HCT116 (cell line): ENCODE data around the gene ZNF790. TPM values are rescaled to one million over a fixed set of nuclear protein-coding genes. Genes with fewer than 3 reads are reported as not detected.

Source experiments
- ATAC-seq: fragments of 200-7000 bp; cut with Tn5 transposase; 2 replicates; pipeline ENCODE4 v1.9.1; 2020; ENCODE audit warnings: mild to moderate bottlenecking, moderate library complexity
- BruUV-seq: library from RNA; stranded (reverse); fragments of 400-500 nt; replicated peaks from 2 replicates; lab custom pipeline; 2021; lab: Mats Ljungman, UMichigan
- CTCF ChIA-PET: fragments of 300-600 bp; sonication (Branson Sonifier 250); formaldehyde crosslinking; loops from one replicate; lab custom pipeline; 2021; ENCODE audit warnings: antibody characterized with exemption; lab: Charles Lee
- POLR2A ChIA-PET: fragments of 300-600, 350-600 bp; sonication (Branson Sonifier 250); formaldehyde crosslinking; loops from one replicate; lab custom pipeline; 2021; ENCODE audit warnings: antibody characterized with exemption; lab: Charles Lee
- RAD21 ChIA-PET, 2 experiments: fragments of 300-600 bp; sonication (Branson Sonifier 250); formaldehyde crosslinking; loops; one replicate each; lab custom pipeline; 2023; ENCODE audit warnings: low total read pairs in 2 of 2; ENCODE audit not compliant: uncharacterized antibody in 2 of 2, unreplicated experiment in 2 of 2, low non-redundant PET in 1 of 2; lab: Charles Lee
- DNase-seq: peaks from one replicate; pipeline ENCODE4 v3.0.0-alpha.2; 2010; ENCODE audit warnings: low read depth, low spot score
- H2AFZ ChIP-seq: fragments of 200-600 bp; shearing (Covaris generic), sonication (generic); 2 replicates; pipeline ENCODE4 v1.6.1; 2017; ENCODE audit warnings: low read depth, mixed run types, mixed read lengths, antibody characterized with exemption, low read length; ENCODE audit not compliant: poor library complexity, severe bottlenecking
- H3K27ac ChIP-seq: 2 replicates; pipeline ENCODE4 v1.5.1; 2012; ENCODE audit warnings: low read depth, low read length
- H3K27me3 ChIP-seq: fragments of 200-600 bp; sonication (generic); 2 replicates; pipeline ENCODE4 v1.6.1; 2016; ENCODE audit warnings: mixed run types, low read length, mixed read lengths; ENCODE audit not compliant: insufficient read depth
- H3K36me3 ChIP-seq, 2 experiments: fragments of 200-500 bp in 1 of 2; fragments of 200-600 bp in 1 of 2; sonication (Bioruptor generic) in 1 of 2; sonication (generic) in 1 of 2; 2 replicates each; pipeline versions ENCODE4 v1.5.1 to v1.6.1; 2014 to 2016; ENCODE audit warnings: low read length in 2 of 2, inconsistent platforms in 1 of 2, mixed read lengths in 1 of 2, mixed run types in 1 of 2; ENCODE audit not compliant: insufficient read depth in 2 of 2, control insufficient read depth in 1 of 2
- H3K4me1 ChIP-seq, 2 experiments: fragments of 200-600 bp in 1 of 2; sonication (generic) in 1 of 2; 2 replicates each; pipeline versions ENCODE4 v1.5.1 to v1.6.1; 2012 to 2017; ENCODE audit warnings: low read length in 2 of 2, inconsistent platforms in 1 of 2, mild to moderate bottlenecking in 1 of 2, mixed read lengths in 1 of 2, mixed run types in 1 of 2, moderate library complexity in 1 of 2; ENCODE audit not compliant: insufficient read depth in 2 of 2, control insufficient read depth in 1 of 2
- H3K4me2 ChIP-seq: fragments of 200-600 bp; sonication (generic); 2 replicates; pipeline ENCODE4 v1.6.1; 2017; ENCODE audit warnings: mixed run types, low read length, mixed read lengths
- H3K4me3 ChIP-seq, 2 experiments: fragments of 200-600 bp in 1 of 2; sonication (generic) in 1 of 2; replicated peaks in 1 of 2; 2 replicates each; pipeline ENCODE4 v1.5.1; 2011 to 2016; ENCODE audit warnings: low read length in 2 of 2, control low read depth in 1 of 2, low read depth in 1 of 2, mild to moderate bottlenecking in 1 of 2, mixed read lengths in 1 of 2, mixed run types in 1 of 2
- H3K79me2 ChIP-seq: fragments of 200-600 bp; sonication (generic); 2 replicates; pipeline ENCODE4 v1.6.1; 2017; ENCODE audit warnings: mild to moderate bottlenecking, mixed run types, low read length, moderate library complexity, mixed read lengths; ENCODE audit not compliant: insufficient read depth
- H3K9ac ChIP-seq: fragments of 200-600 bp; sonication (generic); 2 replicates; pipeline ENCODE4 v1.6.1; 2016; ENCODE audit warnings: low read length, mixed read lengths
- H3K9me2 ChIP-seq: fragments of 200-600 bp; sonication (generic), shearing (Covaris generic); 2 replicates; pipeline ENCODE4 v1.6.1; 2017; ENCODE audit warnings: mixed run types, mild to moderate bottlenecking, moderate library complexity; ENCODE audit not compliant: insufficient read depth
- H3K9me3 ChIP-seq, 2 experiments: fragments of 200-500 bp in 1 of 2; fragments of 200-600 bp in 1 of 2; sonication (Bioruptor generic) in 1 of 2; sonication (generic) in 1 of 2; 2 replicates each; pipeline ENCODE4 v1.6.1; 2014 to 2017; ENCODE audit warnings: low read length in 2 of 2, mixed read lengths in 2 of 2, inconsistent platforms in 1 of 2, low read depth in 1 of 2, mild to moderate bottlenecking in 1 of 2, mixed run types in 1 of 2, moderate library complexity in 1 of 2; ENCODE audit not compliant: control insufficient read depth in 1 of 2, insufficient read depth in 1 of 2
- H4K20me1 ChIP-seq: fragments of 200-600 bp; sonication (generic), shearing (Covaris generic); 2 replicates; pipeline ENCODE4 v1.6.1; 2017; ENCODE audit warnings: mixed run types, mild to moderate bottlenecking, moderate library complexity; ENCODE audit not compliant: insufficient read depth
- CBX3 ChIP-seq: IDR thresholded peaks from 2 replicates; pipeline ENCODE4 v1.6.1; 2012; ENCODE audit warnings: low read depth
- CEBPB ChIP-seq: IDR thresholded peaks from 2 replicates; pipeline ENCODE4 v1.6.1; 2012; ENCODE audit warnings: low read depth
- EGR1 ChIP-seq: IDR thresholded peaks from 2 replicates; pipeline ENCODE4 v1.6.1; 2012; ENCODE audit warnings: low read depth
- EZH2 ChIP-seq: fragments of 200-600 bp; sonication (generic); IDR thresholded peaks from 2 replicates; pipeline ENCODE4 v1.6.1; 2017; ENCODE audit warnings: antibody characterized with exemption, mixed run types
- MAX ChIP-seq: IDR thresholded peaks from 2 replicates; pipeline ENCODE4 v1.6.1; 2012
- POLR2A ChIP-seq: IDR thresholded peaks from 2 replicates; pipeline ENCODE4 v1.7.0; 2011; ENCODE audit warnings: borderline replicate concordance; ENCODE audit not compliant: insufficient read depth, insufficient read length; ENCODE audit errors: extremely low read depth
- POLR2AphosphoS5 ChIP-seq: IDR thresholded peaks from 2 replicates; pipeline ENCODE4 v1.6.1; 2011; ENCODE audit warnings: mild to moderate bottlenecking, low read depth, low read length, moderate library complexity
- RAD21 ChIP-seq: IDR thresholded peaks from 2 replicates; pipeline ENCODE4 v1.6.1; 2012; ENCODE audit warnings: low read depth, mild to moderate bottlenecking
- SRF ChIP-seq: IDR thresholded peaks from 2 replicates; pipeline ENCODE4 v1.6.1; 2012; ENCODE audit warnings: low read depth
- ZBTB33 ChIP-seq: IDR thresholded peaks from 2 replicates; pipeline ENCODE4 v1.6.1; 2011; ENCODE audit warnings: mild to moderate bottlenecking, low read length, moderate library complexity; ENCODE audit not compliant: insufficient replicate concordance; ENCODE audit errors: extremely low read depth
- ZFX ChIP-seq: fragments of 450-650 bp; IDR thresholded peaks from 2 replicates; pipeline ENCODE4 v1.6.1; 2017
- ZNF274 ChIP-seq: fragments of 200-500 bp; sonication (Bioruptor generic); IDR thresholded peaks from 2 replicates; pipeline ENCODE4 v1.6.1; 2014; ENCODE audit warnings: mild to moderate bottlenecking, low read depth, low read length, inconsistent platforms
- intact Hi-C: fragments of 100-400 bp; cut with micrococcal nuclease; formaldehyde crosslinking; loops from 2 replicates; pipeline ENCODE4 v1.10.0; 2022
- total RNA-seq: library from RNA; stranded (reverse); gene quantifications from one replicate; pipeline ENCODE4 v1.2.1, GENCODE V29; 2021; ENCODE audit not compliant: unreplicated experiment
- TF ChIP-seq, protein P1 (sequence below): IDR thresholded peaks from 2 replicates; pipeline ENCODE4 v1.6.1; 2012
- TF ChIP-seq, protein P2 (sequence below), 3 experiments: fragments of 200-600 bp in 1 of 3; sonication (generic) in 1 of 3; IDR thresholded peaks in 2 of 3; conservative IDR thresholded peaks in 1 of 3; 2 replicates each; pipeline ENCODE4 v1.5.1; 2012 to 2017; ENCODE audit warnings: low read depth in 2 of 3, low read length in 2 of 3, antibody characterized with exemption in 1 of 3, borderline replicate concordance in 1 of 3, control low read depth in 1 of 3, mild to moderate bottlenecking in 1 of 3, mixed read lengths in 1 of 3, mixed run types in 1 of 3, moderate library complexity in 1 of 3; ENCODE audit not compliant: insufficient read depth in 1 of 3
- TF ChIP-seq, protein P3 (sequence below): IDR thresholded peaks from 2 replicates; pipeline ENCODE4 v1.6.1; 2012; ENCODE audit warnings: low read depth

The ZNF790 gene
- total RNA-seq, 1 experiment from 2014 or later = 0.32 TPM

DNA sequence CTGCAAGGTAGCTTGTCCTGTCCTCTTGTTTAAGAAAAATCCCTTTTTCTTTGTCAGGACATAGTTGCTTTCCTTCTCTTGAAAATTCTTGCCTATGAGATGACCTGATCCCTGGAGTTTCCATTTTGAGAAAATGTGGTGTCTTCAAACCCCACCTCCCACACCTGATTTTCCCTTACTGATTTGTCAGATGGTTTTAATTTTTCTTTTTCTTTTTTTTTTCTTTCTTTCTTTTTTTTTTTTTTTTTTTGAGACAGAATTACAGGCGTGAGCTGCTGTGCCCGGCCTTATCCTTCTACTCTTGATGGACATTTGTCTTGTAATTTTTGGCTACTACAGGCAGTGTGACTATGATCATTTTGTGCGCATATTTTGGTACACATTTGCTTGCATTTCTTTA, 13.7 kb upstream of the ZNF790 start (continued):
- TF ChIP-seq, protein P1, sequence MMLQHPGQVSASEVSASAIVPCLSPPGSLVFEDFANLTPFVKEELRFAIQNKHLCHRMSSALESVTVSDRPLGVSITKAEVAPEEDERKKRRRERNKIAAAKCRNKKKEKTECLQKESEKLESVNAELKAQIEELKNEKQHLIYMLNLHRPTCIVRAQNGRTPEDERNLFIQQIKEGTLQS = no peak
- TF ChIP-seq RAD21 = no peak

DNA sequence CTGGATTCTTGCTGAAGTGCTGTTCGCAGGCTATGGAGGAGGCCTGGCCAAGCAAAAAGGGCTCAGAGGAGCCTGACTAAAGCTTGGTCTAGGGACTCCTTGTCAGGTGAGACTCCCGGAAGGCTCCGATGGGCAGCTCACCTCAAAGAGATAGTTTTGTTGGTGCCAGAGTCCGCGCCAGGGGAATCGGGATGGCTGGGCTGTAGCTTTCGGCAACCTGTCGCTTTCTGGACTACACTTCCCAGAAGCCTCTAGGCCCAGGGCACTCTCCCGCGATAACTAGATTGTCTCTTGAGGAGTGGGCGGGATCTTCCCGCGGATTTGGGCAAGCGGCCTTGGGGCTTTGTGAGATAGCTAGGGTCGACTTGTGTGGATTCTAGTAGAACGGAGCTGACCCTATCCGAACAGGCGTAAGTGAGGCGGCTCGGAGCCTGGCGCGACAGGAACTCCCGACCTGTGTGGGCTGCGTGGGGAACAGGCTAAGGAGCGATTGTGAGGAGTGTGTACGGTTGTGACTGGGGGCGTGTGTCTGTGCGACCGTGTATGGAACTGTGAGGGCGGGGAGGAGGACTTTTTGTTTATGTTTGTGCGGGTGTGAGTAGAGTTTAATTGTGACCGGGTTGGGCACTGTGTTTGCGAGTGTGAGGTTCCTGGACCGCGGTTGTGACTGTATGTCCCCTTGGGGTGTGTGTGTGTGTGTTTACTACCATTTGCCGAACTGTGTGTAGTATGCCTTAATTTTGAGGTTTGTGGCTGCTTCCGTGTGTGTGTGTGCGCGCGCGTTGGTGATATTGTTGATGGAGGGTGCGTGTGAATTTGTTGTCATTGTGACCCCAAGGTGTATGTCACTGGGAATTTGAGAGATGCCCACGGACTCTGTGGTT, 12.6 kb upstream of the ZNF790 start, which contains the start of gene ZNF345:
Gene ZNF345, plus strand, starts transcription at position 318 of the 884 bp plus-strand sequence. CDS start 25,955 bp downstream, outside the sequence.
- DNase-seq (no peak), ATAC-seq (no peak)
- Histone ChIP-seq H3K4me1 (no peaks in the 10 kb centered on the region), H3K4me2 (no peak within 1 kb of the TSS), H4K20me1 (no peaks in the 10 kb centered on the region), H3K9me3 (peaks cover 11 to 13% of the 10 kb centered on the region in 2 experiments; a peak in 2 of 4 replicates), H2AFZ (no peak within 1 kb of the TSS), H3K79me2 (no peaks in the 10 kb centered on the region), H3K4me3 (no peak within 1 kb of the TSS), H3K36me3 (no peaks in the 10 kb centered on the region), H3K9ac (no peak within 1 kb of the TSS), H3K9me2 (no peaks in the 10 kb centered on the region), H3K27ac (no peak within 1 kb of the TSS), H3K27me3 (no peaks in the 10 kb centered on the region)
- RAD21 ChIA-PET = no interaction called here
- POLR2A ChIA-PET = no interaction called here
- CTCF ChIA-PET = no interaction called here
- BruUV-seq = no TSS peak
- intact Hi-C loops = no loop called here
- TF ChIP-seq MAX (no peak), EGR1 (no peak), SRF (no peak), CBX3 (no peak), POLR2A (no peak), EZH2 (no peak), CEBPB (no peak), ZNF274 (no peak), ZBTB33 (no peak), ZFX (no peak), POLR2AphosphoS5 (no peak)
- TF ChIP-seq, protein P2, sequence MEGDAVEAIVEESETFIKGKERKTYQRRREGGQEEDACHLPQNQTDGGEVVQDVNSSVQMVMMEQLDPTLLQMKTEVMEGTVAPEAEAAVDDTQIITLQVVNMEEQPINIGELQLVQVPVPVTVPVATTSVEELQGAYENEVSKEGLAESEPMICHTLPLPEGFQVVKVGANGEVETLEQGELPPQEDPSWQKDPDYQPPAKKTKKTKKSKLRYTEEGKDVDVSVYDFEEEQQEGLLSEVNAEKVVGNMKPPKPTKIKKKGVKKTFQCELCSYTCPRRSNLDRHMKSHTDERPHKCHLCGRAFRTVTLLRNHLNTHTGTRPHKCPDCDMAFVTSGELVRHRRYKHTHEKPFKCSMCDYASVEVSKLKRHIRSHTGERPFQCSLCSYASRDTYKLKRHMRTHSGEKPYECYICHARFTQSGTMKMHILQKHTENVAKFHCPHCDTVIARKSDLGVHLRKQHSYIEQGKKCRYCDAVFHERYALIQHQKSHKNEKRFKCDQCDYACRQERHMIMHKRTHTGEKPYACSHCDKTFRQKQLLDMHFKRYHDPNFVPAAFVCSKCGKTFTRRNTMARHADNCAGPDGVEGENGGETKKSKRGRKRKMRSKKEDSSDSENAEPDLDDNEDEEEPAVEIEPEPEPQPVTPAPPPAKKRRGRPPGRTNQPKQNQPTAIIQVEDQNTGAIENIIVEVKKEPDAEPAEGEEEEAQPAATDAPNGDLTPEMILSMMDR (IDR thresholded peaks at IDR 0.05 in 2 of 3, conservative IDR thresholded peaks at IDR 0.05 in 1 of 3; ENCODE audit: borderline replicate concordance in 1 of 3, insufficient read depth in 1 of 3, low read depth in 2 of 3, low read length in 2 of 3) = no peak
- TF ChIP-seq, protein P3, sequence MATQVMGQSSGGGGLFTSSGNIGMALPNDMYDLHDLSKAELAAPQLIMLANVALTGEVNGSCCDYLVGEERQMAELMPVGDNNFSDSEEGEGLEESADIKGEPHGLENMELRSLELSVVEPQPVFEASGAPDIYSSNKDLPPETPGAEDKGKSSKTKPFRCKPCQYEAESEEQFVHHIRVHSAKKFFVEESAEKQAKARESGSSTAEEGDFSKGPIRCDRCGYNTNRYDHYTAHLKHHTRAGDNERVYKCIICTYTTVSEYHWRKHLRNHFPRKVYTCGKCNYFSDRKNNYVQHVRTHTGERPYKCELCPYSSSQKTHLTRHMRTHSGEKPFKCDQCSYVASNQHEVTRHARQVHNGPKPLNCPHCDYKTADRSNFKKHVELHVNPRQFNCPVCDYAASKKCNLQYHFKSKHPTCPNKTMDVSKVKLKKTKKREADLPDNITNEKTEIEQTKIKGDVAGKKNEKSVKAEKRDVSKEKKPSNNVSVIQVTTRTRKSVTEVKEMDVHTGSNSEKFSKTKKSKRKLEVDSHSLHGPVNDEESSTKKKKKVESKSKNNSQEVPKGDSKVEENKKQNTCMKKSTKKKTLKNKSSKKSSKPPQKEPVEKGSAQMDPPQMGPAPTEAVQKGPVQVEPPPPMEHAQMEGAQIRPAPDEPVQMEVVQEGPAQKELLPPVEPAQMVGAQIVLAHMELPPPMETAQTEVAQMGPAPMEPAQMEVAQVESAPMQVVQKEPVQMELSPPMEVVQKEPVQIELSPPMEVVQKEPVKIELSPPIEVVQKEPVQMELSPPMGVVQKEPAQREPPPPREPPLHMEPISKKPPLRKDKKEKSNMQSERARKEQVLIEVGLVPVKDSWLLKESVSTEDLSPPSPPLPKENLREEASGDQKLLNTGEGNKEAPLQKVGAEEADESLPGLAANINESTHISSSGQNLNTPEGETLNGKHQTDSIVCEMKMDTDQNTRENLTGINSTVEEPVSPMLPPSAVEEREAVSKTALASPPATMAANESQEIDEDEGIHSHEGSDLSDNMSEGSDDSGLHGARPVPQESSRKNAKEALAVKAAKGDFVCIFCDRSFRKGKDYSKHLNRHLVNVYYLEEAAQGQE = no peak
